Omental fat pad (tissue), 4 donors: ENCODE data around the gene HPCAL1. TPM values are rescaled to one million over a fixed set of nuclear protein-coding genes. Genes with fewer than 3 reads are reported as not detected.
A peak's percentile ranks its signal among the peaks of the same experiment; 100 is the strongest.

Experiments
- ATAC-seq: fragments of 150-250 bp; one replicate; pipeline ENCODE4 v1.9.1; 2016; ENCODE audit warnings: mild to moderate bottlenecking, moderate library complexity; ENCODE audit not compliant: low FRiP score
- DNase-seq: peaks from one replicate; pipeline ENCODE4 v3.0.0-alpha.2; 2019; ENCODE audit warnings: low spot score
- total RNA-seq, 4 donors: library from RNA; depleted of rRNA; stranded (reverse); fragments of >200 nt; gene quantifications; one replicate each; pipeline ENCODE4 v1.1.0, GENCODE V29; 2016
- TF ChIP-seq, protein P1 (sequence below), 3 donors: fragments of 450-650 bp; IDR thresholded peaks; one replicate each; pipeline ENCODE4 v1.5.1; 2016 to 2017; ENCODE audit warnings: antibody characterized with exemption in 3 of 3, mild to moderate bottlenecking in 3 of 3, moderate library complexity in 2 of 3

Gene HPCAL1
- total RNA-seq, 4 donors from 2014 or later, result 51.8 to 75.8 (median 67.8) TPM

DNA sequence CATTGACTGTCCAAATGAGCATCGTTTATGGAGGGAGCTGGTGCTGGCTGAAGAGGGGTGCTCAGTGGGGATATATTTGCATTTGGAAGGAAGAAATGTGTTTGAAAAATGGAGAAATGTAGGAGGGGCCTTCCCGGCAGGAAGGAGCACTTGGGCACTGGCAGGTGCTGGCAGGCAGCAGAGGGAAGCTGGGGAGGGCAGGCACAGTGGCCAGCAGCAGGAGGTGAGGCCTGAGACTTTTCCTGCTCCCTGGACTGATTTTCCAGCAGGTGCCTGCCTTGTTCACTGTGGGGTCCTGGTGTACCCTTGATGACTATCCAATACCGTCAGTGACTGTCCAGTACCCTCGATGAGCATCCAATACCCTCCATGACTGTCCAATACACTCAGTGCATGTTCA, 20.8 kb upstream of the HPCAL1 start:
- no peak for DNase-seq
- TF ChIP-seq, protein P1, sequence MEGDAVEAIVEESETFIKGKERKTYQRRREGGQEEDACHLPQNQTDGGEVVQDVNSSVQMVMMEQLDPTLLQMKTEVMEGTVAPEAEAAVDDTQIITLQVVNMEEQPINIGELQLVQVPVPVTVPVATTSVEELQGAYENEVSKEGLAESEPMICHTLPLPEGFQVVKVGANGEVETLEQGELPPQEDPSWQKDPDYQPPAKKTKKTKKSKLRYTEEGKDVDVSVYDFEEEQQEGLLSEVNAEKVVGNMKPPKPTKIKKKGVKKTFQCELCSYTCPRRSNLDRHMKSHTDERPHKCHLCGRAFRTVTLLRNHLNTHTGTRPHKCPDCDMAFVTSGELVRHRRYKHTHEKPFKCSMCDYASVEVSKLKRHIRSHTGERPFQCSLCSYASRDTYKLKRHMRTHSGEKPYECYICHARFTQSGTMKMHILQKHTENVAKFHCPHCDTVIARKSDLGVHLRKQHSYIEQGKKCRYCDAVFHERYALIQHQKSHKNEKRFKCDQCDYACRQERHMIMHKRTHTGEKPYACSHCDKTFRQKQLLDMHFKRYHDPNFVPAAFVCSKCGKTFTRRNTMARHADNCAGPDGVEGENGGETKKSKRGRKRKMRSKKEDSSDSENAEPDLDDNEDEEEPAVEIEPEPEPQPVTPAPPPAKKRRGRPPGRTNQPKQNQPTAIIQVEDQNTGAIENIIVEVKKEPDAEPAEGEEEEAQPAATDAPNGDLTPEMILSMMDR (IDR thresholded peaks at IDR 0.05), result no peak
- ATAC-seq, result no peak

DNA sequence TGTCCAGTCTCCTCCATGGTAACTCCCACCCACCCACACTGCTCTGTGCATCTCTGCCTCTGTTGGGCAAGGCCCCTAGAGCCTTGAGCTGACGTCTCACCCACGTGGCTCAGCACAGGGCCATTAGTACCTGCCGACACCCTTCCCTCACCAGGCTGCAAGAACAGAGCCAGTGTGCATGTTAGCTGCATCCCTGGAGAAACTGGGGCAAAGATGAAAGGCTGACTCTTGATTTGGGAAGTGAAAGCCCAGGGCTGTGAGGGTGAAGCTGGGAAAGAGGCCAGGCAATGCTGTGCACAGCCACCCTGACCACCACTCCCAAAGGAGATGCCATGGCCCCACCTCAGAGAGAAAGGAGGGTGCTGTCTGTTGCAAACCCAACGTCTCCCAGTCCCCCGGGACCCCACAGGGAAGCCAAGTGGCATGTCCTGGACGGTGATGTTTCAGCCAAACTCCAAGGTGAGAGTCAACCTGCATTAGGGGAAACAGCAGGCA, 20.0 kb upstream of the HPCAL1 start:
- no peak for ATAC-seq
- TF ChIP-seq, protein P1 (IDR thresholded peaks at IDR 0.05), result no peak
- no peak for DNase-seq

DNA sequence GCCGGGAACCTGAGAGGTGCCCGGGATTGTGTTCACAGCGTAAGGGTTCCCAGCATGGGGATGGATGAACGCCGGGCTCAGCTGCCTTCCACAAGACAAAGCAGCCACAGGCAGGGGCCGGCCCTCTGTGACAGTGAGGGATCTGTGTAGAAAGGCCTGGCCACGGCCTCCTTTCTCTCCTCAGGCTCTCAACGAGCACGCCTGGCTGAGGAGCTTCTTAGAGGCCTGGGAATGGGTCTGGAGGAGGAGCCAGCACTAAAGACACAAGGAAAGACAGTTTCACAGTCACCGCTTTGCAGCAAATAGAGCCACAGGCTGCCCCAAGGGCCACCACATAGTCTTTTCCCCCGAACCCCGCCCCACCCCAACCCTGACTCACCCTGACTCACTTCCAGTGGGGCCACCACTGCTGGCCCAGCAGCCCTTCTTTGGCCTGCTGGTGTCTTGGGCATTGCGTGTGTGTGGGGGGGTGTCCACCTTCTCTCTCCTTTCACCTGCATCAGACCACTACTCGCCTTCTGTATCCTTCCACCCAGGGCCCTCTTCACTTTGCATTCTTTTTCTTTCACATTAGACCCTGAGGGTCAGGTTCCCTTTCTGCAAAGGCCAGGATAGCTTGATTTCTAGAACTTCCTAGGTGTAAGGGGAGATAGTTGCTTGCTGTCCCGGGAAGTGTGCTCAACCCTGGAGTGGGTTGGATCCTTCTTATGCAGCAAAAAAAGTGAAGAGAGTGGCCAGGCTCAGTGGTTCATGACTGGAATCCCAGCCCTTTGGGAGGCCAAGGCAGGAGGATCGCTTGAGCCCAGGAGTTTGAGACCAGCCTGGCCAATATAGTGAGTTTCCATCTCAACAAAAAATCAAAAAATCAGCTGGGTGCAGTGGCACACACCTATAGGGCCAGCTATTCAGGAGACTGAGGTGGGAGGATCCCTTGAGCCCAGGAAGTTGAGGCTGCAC, 19.3 kb upstream of the HPCAL1 start:
- ATAC-seq, result peak; percentile 13
- DNase-seq, result no peak
- TF ChIP-seq, protein P1 (IDR thresholded peaks at IDR 0.05), result no peak

DNA sequence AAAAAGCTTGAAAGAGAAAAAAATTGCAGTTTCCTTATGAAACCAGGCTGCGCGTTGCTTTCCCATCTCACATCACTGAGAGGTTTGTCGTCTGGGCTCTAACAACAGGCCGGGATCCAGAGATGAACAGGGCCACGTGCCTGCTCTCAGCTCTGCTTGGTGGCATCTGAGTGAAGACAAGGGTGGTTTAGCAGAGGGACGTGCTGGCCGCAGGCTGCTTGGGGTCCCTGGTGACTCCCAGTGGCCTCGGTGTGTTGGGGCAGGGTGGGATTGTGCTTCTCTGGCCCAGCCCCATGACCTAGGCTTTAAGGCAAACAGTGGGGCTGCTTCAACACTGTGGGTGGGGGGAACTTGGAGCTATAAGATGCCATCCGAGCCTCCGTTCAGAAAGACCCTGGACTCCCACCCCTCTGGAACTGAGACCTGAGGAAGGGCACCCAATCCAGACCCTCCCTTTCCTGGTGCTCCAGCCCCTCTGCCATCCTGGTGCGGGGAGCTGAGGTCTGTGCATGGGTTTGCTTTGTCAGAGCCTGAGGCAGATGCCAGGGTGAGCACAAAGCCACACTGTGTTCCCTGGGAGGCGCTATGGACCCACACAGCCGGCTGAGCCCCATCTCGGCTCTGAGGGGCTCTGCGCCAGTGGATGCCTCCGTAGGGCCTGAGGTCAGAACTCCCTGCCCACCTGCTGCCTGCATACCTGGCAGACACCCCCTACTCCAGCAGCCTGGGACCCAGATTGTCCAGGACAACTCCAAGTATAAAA, 18.4 kb upstream of the HPCAL1 start:
- TF ChIP-seq, protein P1 (IDR thresholded peaks at IDR 0.05), result no peak
- ATAC-seq (no peak), DNase-seq (peak; percentile 16)

DNA sequence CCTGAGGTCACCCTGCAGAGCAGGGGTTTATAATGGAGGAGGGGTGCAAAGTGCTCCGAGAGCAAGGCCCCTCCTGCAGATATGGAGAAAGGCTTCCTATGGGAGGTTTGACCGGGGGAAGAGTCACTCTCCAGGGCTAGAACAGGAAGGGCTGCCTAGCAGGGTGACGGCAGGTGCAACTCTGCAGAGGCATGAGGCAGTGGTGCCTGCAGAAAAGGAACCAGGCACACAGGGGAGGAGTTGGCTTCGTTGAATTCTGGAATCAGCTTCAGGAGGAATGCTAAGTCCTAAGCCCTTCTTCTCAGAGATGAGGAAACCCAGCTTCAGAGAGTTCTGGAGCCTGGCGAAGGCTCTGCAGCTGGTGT, 17.5 kb upstream of the HPCAL1 start:
- TF ChIP-seq, protein P1 (IDR thresholded peaks at IDR 0.05), result no peak
- peak; percentile 20 for ATAC-seq

DNA sequence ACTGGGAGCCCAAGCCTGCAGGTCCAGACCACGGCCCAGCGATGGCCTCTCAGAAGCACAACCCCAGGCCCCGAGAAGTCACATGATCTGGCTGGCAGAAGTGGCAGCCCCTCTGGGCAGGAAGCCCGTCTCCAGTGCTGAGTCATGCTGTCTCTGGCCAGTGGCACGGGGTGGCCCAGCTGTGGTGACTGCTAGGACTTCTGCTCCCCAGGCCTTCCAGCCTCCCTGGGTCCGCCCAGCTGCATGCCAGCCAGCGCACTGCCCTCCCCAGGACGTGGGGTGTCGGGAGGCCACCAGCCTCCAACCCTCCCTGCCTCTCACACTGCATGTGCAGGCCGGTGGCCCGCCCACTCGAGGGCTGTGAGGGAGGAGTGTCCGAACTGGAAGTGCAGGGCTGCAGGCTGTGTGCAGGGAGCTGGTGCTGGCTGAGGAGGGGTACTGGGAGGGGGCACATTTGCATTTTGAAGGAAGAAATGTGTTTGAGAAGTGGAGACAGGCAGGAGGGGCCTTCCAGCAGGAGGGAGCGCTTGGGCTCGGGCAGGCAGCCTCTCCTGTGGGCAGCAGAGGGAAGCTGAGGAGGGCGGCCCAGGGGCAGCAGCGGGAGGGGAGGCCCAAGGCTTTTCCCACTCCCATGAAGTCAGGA, 17.0 kb upstream of the HPCAL1 start:
- peak; percentile 67 for ATAC-seq
- TF ChIP-seq, protein P1 (IDR thresholded peaks at IDR 0.05), result no peak
- DNase-seq, result peak; percentile 29

More for the DNA sequence above, 17.5 kb upstream of the HPCAL1 start:
- no peak for DNase-seq
